Body of pancreas (tissue), 4 donors: Measurements from ENCODE around the gene NRIP3.

Experiments
- CTCF ChIP-seq, 7 experiments: fragments of 450-650 bp in 4 of 7; fragments of 200-600 bp in 3 of 7; sonication (generic) in 3 of 7; IDR thresholded peaks; one replicate each; pipeline ENCODE4 v1.5.1; 2016 to 2019; ENCODE audit warnings: antibody characterized with exemption in 7 of 7
- POLR2A ChIP-seq, 3 donors: fragments of 450-650 bp; IDR thresholded peaks; one replicate each; pipeline ENCODE4 v1.6.1; 2016; ENCODE audit warnings: antibody characterized with exemption in 3 of 3, mild to moderate bottlenecking in 2 of 3

- TF ChIP-seq CTCF (IDR thresholded peaks at IDR 0.05) (no peak), POLR2A (IDR thresholded peaks at IDR 0.05) (no peak)
Measured at GRCh38 chr11:8989453-8989852, 14.3 kb downstream of the NRIP3 start.
